Esophagus muscularis mucosa (tissue), 4 donors: ENCODE measurements around the gene TRAPPC5. TPM values are rescaled to one million over a fixed set of nuclear protein-coding genes. Genes with fewer than 3 reads are reported as not detected.

Experiments used
- DNase-seq: peaks from one replicate; pipeline ENCODE4 v3.0.0-alpha.2; 2017; ENCODE audit errors: extremely low spot score
- H3K27ac ChIP-seq, 4 donors: fragments of 200-600 bp; sonication (generic); replicated peaks in 1 of 4; 1 replicate in 3 of 4; 2 replicates in 1 of 4; pipeline ENCODE4 v1.5.1; 2016 to 2019; ENCODE audit warnings: mild to moderate bottlenecking in 1 of 4
- H3K27me3 ChIP-seq, 4 donors: fragments of 200-600 bp; sonication (generic); one replicate each; pipeline versions ENCODE4 v1.5.1 to v1.6.0; 2016 to 2019
- H3K36me3 ChIP-seq, 4 donors: fragments of 200-600 bp; sonication (generic); one replicate each; pipeline ENCODE4 v1.5.1; 2016 to 2019
- H3K4me1 ChIP-seq, 4 donors: fragments of 200-600 bp; sonication (generic); one replicate each; pipeline ENCODE4 v1.5.1; 2016 to 2019
- H3K4me3 ChIP-seq, 4 donors: fragments of 200-600 bp; sonication (generic); 1 replicate in 2 of 4; 2 replicates in 2 of 4; pipeline ENCODE4 v1.5.1; 2016 to 2019; ENCODE audit warnings: mild to moderate bottlenecking in 4 of 4, moderate library complexity in 1 of 4
- H3K9me3 ChIP-seq, 4 donors: fragments of 200-600 bp; sonication (generic); 1 replicate in 3 of 4; 2 replicates in 1 of 4; pipeline ENCODE4 v1.5.1; 2016 to 2019
- CTCF ChIP-seq, 3 experiments: fragments of 200-600 bp in 2 of 3; fragments of 450-650 bp in 1 of 3; sonication (generic) in 2 of 3; IDR thresholded peaks; one replicate each; pipeline ENCODE4 v1.5.1; 2017 to 2019; ENCODE audit warnings: antibody characterized with exemption in 3 of 3, mild to moderate bottlenecking in 2 of 3, moderate library complexity in 1 of 3
- EP300 ChIP-seq: sonication (generic); formaldehyde crosslinking; IDR thresholded peaks from one replicate; pipeline ENCODE4 v1.6.1; 2017; ENCODE audit warnings: antibody characterized with exemption
- POLR2A ChIP-seq: fragments of 450-650 bp; IDR thresholded peaks from one replicate; pipeline ENCODE4 v1.6.1; 2017; ENCODE audit warnings: antibody characterized with exemption, moderate library complexity, mild to moderate bottlenecking, low read depth
- POLR2AphosphoS5 ChIP-seq, 2 donors: sonication (generic); formaldehyde crosslinking; IDR thresholded peaks; one replicate each; pipeline ENCODE4 v1.6.1; 2017; ENCODE audit warnings: antibody characterized with exemption in 2 of 2
- WGBS: methylation state at CpG from one replicate; pipeline ENCODE4 v1.1.5; 2018; 5-methylcytosine and 5-hydroxymethylcytosine counted together
- intact Hi-C: fragments of 100-400 bp; cut with DNase I; formaldehyde crosslinking; loops from one replicate; pipeline ENCODE4 v1.15.1; 2023
- total RNA-seq, 4 donors: library from RNA; depleted of rRNA; stranded (reverse); fragments of >200 nt; gene quantifications; one replicate each; pipeline versions ENCODE4 v1.1.0 to v1.2.1, GENCODE V29; 2016

TRAPPC5 gene
- total RNA-seq, 4 donors from 2014 or later, result 12.5 to 84.7 (median 64.8) TPM

- H3K4me1 ChIP-seq, result peaks cover 0 to 5% (median 2%) of the 10 kb centered on the region in 4 donors
- no peaks in the 10 kb centered on the region for H3K9me3 ChIP-seq
- TF ChIP-seq EP300 (no peak), POLR2A (no peak), CTCF (IDR thresholded peaks at IDR 0.05) (no peak), POLR2AphosphoS5 (IDR thresholded peaks at IDR 0.05) (no peak)
- H3K4me3 ChIP-seq, result peak overlapping the region in 2 of 4 donors; percentile 18
- no peak overlapping the region for H3K27ac ChIP-seq
- H3K27me3 ChIP-seq, result peaks cover 0 to 71% (median 12%) of the 10 kb centered on the region in 4 donors
- intact Hi-C loops, result no loop called here
- WGBS, result no CpG with 5 or more reads among the region's 43 CpGs
- H3K36me3 ChIP-seq, result no peaks in the 10 kb centered on the region
- no peak for DNase-seq
Measured at GRCh38 chr19:7670150-7670783, 10.4 kb upstream of the TRAPPC5 start.

DNA sequence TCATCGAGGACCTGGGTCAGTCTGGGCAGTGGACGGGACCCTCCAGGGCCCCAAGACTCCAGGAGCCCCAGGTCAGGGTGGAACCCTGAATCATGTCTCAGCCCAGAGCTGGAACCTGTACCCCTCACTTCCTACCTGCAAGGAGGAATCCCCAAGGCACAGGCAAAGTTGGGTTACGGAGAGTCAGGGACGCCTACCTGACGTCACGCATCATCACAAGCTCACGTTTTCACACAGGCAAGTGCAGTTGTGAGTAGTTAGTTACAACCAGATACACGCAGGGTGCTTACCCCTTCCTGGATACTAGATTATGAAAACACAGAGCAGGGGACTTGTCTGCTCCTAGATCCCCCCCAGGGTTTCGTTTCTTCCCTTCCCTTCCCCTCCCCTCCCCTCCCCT lies 9.8 kb upstream of the TRAPPC5 start:
- WGBS, result 30% methylated on average over 7 of the region's 9 CpGs

GRCh38 chr19:7672522-7672921 lies 8.1 kb upstream of the TRAPPC5 start:
- no peak for DNase-seq
- peaks cover 0 to 84% (median 14%) of the 10 kb centered on the region in 4 donors for H3K27me3 ChIP-seq

More for the DNA sequence above, 9.8 kb upstream of the TRAPPC5 start:
- no peaks in the 10 kb centered on the region for H3K36me3 ChIP-seq
- intact Hi-C loops, result no loop called here
- H3K4me1 ChIP-seq, result peaks cover 0 to 5% (median 2%) of the 10 kb centered on the region in 4 donors
- no peak overlapping the region for H3K4me3 ChIP-seq
- H3K9me3 ChIP-seq, result no peaks in the 10 kb centered on the region
- H3K27ac ChIP-seq, result no peak overlapping the region
- peaks cover 0 to 76% (median 12%) of the 10 kb centered on the region in 4 donors for H3K27me3 ChIP-seq
- TF ChIP-seq EP300, result no peak
- TF ChIP-seq POLR2AphosphoS5 (IDR thresholded peaks at IDR 0.05), result no peak
- DNase-seq, result no peak

GRCh38 chr19:7674010-7675005 lies 6.3 kb upstream of the TRAPPC5 start:
- Histone ChIP-seq H3K27ac (peak overlapping the region in 1 of 4 donors; percentile 20), H3K27me3 (peaks cover 0 to 87% (median 14%) of the 10 kb centered on the region in 4 donors), H3K9me3 (no peaks in the 10 kb centered on the region), H3K4me3 (no peak overlapping the region), H3K4me1 (peaks cover 0 to 5% (median 2%) of the 10 kb centered on the region in 4 donors), H3K36me3 (no peaks in the 10 kb centered on the region)
- WGBS, result 54% methylated on average over 20 of the region's 21 CpGs
- TF ChIP-seq POLR2AphosphoS5 (IDR thresholded peaks at IDR 0.05), result no peak
- no peak for TF ChIP-seq EP300
- intact Hi-C loops, result no loop called here
- peak; percentile 93 for DNase-seq

More at GRCh38 chr19:7672522-7672921, 8.1 kb upstream of the TRAPPC5 start:
- intact Hi-C loops, result no loop called here
- Histone ChIP-seq H3K9me3 (no peaks in the 10 kb centered on the region), H3K4me1 (peaks cover 0 to 5% (median 2%) of the 10 kb centered on the region in 4 donors), H3K36me3 (no peaks in the 10 kb centered on the region), H3K27ac (no peak overlapping the region), H3K4me3 (no peak overlapping the region)
- WGBS, result 74% methylated on average over 3 of the region's 9 CpGs
- TF ChIP-seq POLR2A (no peak), EP300 (no peak), POLR2AphosphoS5 (IDR thresholded peaks at IDR 0.05) (no peak), CTCF (IDR thresholded peaks at IDR 0.05) (no peak)

- WGBS, result 48% methylated on average over 6 of the region's 7 CpGs
- no peaks in the 10 kb centered on the region for H3K36me3 ChIP-seq
- DNase-seq, result no peak
- peaks cover 0 to 78% (median 6%) of the 10 kb centered on the region in 4 donors for H3K27me3 ChIP-seq
- peaks cover 4 to 19% (median 9%) of the 10 kb centered on the region in 4 donors for H3K4me1 ChIP-seq
- TF ChIP-seq EP300 (no peak), POLR2AphosphoS5 (IDR thresholded peaks at IDR 0.05) (no peak), CTCF (IDR thresholded peaks at IDR 0.05) (no peak), POLR2A (no peak)
- no peak overlapping the region for H3K27ac ChIP-seq
- intact Hi-C loops, result no loop called here
- no peak overlapping the region for H3K4me3 ChIP-seq
- no peaks in the 10 kb centered on the region for H3K9me3 ChIP-seq
Measured at GRCh38 chr19:7676376-7676775, 4.3 kb upstream of the TRAPPC5 start.
